Medulla oblongata (tissue), 1 donor: Measurements from ENCODE around the gene TP53RK.
A peak's percentile ranks its signal among the peaks of the same experiment; 100 is the strongest.

Experiments used
- DNase-seq: peaks from one replicate; pipeline ENCODE4 v3.0.0-alpha.2; 2015; ENCODE audit errors: extremely low spot score

TP53RK gene

GRCh38 chr20:46638898-46639274 is 50.4 kb downstream of the TP53RK start:
- no peak for DNase-seq

GRCh38 chr20:46638134-46638897 is 50.9 kb downstream of the TP53RK start:
- DNase-seq: peak; percentile 71

GRCh38 chr20:46637427-46638133 is 51.7 kb downstream of the TP53RK start:
- DNase-seq: no peak

- peak; percentile 48 for DNase-seq
Measured at GRCh38 chr20:46637020-46637419, 52.2 kb downstream of the TP53RK start.

- no peak for DNase-seq
Measured at GRCh38 chr20:46636514-46636913, 52.7 kb downstream of the TP53RK start.

- DNase-seq: no peak
Measured at GRCh38 chr20:46635514-46636136, 53.6 kb downstream of the TP53RK start.

- DNase-seq: no peak
Measured at GRCh38 chr20:46634528-46634927, 54.7 kb downstream of the TP53RK start.
